GM18867 (cell line): ENCODE results near the gene PAX7.

Experiments
- ATAC-seq: cut with Tn5 transposase; IDR thresholded peaks from one replicate; pipeline ENCODE4 v1.9.1; 2021; ENCODE audit warnings: mild to moderate bottlenecking, moderate library complexity; ENCODE audit not compliant: unreplicated experiment

PAX7 gene

GRCh38 chr1:18640228-18641004 lies 9.8 kb downstream of the PAX7 start:
- ATAC-seq: no peak

- no peak for ATAC-seq
Observed at GRCh38 chr1:18641005-18641941, 10.6 kb downstream of the PAX7 start.

GRCh38 chr1:18642278-18643095 lies 11.8 kb downstream of the PAX7 start:
- no peak for ATAC-seq

- ATAC-seq: no peak
Observed at GRCh38 chr1:18643154-18644012, 12.7 kb downstream of the PAX7 start.

- ATAC-seq: no peak
Observed at GRCh38 chr1:18644013-18644399, 13.4 kb downstream of the PAX7 start.

DNA sequence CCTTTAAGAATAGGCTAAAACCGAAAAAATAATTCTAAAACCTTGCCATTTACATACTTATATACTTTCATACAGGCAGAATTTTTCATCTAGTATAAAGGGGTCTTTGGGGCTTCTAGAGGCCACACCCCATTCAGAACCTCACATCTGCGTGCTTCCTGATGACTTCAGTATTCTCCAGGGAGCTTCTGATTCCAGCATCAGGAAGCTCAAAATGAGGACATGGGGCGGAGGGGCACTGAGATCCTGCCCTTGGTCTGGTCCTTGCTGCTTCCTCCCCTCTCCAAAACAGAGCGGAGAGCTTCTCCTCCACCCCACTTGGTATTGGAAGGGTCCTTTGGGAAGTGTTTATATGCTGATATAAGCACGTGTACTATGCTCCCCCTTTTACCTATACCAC lies 13.8 kb downstream of the PAX7 start:
- no peak for ATAC-seq

DNA sequence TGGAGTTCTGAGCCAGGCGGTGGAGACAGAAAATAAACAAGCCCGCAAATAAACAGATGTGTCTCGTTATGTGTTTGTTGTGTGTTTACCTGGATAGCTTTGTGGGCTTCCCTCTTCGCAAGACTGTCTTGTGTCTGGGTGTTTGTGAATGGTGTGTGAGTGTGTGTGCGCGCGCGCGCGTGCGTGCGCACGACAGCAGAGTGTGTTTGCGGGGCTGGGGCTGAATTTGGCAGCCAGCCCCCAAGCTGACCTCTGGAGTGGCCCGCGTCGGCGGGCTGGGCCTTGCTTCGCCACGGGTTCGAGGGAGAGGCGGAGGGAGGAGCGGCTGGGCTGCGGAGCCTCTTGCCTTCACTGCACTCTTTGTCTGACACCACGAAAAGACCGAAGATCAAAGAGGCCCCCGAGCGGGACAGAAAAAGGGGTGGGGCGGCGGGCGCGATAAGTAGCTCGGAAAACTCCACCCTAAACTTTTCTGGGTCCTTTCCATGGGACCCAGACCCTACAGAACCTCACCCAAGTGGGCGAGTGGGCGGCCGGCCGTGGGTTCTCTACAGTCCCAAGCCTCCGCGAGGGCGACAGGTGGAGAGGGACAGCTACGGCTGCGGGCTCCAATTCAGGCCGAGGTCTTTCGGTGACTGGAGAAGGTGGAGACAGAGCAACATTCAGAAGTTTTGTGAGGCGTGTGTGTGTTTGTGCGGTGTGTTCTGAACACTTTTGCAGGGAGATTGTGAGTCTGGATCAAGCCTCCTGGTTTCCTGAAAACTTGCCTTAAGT lies 14.5 kb downstream of the PAX7 start:
- no peak for ATAC-seq

- no peak for ATAC-seq
Observed at GRCh38 chr1:18645747-18646090, 15.1 kb downstream of the PAX7 start.

DNA sequence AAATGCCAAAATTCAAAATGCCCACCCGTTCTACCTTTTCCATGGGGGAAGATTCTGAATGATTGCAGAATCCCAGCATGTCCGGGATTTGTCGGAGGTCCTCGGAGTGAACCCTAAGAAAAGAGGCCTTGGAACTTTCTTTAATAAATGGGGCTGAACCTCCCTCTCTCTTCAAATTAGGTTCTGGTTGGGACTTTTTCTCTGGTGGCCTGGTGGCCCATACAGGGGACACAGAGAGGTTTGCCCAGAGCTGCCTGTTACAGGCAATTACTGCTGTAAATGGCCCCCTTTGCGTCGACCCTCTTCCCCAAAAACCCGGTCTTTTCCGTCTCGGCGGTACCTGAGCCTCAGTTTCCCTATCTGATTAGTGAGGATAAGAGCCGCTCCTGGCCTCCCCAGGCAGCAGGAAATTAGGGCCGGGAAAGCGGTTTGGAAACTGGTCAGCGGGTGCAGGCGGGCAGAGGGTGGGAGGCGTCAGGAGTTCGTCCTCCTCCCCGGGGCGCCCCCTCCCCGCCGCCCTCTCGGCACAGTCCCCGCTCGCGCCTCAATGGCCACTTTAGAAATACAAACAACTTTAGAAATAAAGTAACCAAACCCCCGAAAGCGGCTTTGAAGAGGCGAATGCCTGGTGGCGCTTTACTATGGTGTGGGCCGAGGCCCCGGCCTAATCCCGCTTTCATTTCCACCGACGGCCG lies 15.6 kb downstream of the PAX7 start:
- no peak for ATAC-seq

GRCh38 chr1:18646786-18647410 lies 16.3 kb downstream of the PAX7 start:
- ATAC-seq: no peak

DNA sequence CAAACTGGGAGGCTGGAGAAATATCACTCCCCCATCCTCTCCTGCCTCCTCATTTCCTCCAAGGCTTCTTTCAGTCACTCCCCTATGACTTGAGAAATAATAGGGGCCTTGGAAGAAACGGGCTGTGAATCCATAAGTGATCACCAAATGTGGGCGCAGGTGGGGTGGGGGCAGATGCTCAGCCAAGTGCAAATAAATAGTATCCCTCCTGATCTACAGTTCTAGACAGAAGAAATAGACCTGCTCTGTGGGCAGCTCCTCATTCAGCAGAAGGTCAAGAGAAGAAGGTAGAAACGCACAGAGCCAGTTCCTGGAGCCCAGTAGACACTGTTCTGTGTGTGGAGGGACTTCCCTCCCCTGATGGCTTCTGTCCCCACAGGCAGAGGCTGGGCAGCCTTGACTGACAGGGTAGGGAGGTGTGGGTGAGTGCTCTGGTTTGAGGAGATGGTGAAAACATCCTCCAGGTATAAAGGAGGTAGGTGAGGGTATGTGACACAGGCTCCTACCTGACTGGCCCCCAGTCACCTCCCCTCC lies 17.1 kb downstream of the PAX7 start:
- ATAC-seq: no peak

DNA sequence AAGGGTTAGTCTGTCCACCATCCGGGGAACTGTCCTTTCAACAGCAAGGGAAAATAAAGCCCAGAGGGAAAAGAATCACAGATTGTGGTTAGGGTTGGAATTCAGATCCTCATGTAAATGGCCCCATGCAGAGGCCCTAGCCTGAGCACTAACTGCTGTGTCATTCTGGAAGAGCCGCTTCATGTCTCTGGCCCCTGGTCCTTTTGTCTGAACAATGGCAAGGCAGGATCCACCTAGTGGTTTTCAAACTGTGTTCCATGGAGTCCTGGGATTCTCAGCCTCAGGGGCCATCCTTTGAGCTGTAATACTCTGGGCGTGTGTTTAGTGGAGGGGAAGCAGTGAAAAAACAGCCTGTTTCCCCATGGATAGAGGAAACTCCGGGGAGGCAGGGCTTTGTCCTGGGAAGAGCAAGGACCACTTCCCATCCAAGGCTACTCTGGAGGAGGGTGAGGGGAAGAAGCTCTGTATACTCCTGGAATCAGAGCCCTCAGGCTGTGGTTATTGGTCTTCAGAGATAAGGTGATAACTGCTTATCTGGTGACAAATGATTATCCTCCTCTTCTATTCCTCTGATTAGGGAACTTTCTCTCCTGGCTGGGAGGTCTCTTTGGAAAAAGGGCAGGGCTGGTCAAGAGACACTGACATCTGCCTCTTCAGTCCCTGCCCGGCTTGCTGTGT lies 19.2 kb downstream of the PAX7 start:
- no peak for ATAC-seq

DNA sequence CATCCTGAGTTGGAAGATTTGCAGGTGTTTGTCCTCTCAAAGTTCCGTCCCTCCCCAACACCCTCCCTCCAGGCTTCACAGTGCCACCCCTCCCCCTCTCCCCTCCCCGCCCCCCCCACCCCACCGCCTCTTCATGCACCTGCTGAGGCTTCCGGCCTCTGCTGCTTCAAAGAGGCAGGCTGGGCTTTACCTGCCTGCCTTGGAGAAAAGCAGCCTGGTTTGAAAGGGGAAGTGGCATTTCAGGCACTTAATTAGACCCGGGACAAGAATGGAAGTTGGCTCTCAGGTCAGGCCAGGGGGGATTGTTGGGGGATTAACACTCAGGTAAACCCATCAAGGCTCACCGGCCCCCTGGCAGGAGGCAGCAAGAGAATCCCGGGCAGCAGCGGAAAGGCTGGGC lies 21.1 kb downstream of the PAX7 start:
- ATAC-seq: no peak

- no peak for ATAC-seq
Observed at GRCh38 chr1:18652791-18653190, 22.1 kb downstream of the PAX7 start.

DNA sequence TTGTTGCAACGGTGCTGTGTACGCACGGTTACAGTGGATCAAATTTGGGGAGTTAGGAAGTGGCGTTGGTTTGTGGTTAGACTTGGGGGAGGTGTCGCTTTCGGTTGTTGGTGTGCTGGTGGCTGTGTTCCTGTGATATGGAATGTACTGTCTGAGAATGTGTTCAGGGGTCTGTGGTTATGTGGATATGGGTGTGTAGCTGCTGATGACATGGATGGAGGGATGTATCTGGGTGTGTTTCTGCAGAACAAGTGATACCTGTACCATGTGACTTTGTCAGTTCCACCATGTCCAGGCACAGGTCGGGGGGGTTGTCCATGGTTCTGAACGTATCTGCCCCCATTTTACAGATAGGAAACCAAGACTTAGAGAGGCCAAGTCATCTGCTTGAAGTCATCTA lies 22.7 kb downstream of the PAX7 start:
- no peak for ATAC-seq

DNA sequence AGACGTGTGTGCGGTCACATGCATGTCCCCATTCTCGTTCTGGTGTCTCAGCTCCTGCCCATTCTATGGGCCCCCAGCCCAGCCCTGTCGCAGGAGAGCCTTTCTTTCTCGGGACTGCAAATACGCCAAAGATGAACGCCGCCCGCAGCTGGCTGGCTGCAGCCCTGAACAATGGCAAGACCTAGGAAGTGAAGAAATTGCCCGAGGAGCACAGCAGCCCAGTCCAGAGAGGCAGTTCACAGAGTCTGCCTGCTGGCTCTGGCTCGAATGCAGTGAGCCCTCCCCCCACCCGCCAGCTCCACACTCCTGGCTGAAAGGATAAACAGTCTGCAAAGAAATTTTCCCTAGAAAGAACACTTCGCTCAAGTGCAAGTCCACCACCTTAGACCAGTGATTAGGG lies 23.3 kb downstream of the PAX7 start:
- ATAC-seq: no peak

DNA sequence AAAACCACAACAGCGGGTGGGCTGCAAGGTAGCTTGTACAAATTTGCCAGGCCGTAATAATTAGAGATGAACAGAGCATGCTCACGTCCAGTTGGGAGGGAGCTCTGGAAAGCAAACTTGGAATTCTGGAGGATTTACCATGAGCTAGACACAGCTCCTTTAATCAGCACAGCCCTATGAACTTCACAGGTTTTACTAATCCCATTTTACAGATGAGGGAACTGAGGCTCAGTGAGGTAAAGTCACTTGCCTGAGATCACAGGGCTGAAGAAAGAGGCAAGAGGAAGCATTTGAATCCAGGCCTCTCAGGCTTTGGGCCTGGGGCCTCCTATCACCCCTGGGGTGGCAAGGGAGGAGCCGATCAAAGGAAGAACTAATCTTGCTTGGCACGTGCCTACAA lies 24.0 kb downstream of the PAX7 start:
- no peak for ATAC-seq
